Measurements from ENCODE around the gene FGF4.

Gene FGF4

DNA sequence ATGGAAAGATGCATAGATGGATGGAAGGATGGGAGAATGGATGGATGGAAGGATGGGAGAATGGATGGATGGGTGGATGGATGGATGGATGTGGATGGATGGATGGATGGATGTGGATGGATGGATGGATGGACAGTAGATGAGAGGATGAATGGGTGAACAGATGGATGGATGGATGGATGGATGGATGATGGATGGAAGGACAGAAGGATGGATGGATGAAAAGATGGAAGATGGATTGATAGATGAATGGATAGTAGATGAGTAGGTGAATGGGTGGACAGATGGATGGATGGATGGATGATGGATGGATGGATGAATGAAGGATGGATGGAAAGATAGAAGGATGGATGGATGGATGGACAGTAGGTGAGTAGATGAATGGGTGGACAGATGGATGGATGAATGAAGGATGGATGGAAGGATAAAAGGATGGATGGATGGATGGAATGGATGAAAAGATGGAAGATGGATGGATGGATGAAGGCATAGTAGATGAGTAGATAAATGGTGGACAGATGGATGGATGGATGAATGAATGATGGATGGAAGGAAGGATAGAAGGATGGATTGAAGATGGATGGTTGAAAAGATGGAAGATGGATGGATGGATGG, 28.6 kb upstream of the FGF4 start:
- DNase-seq (ENCODE audit: extremely low spot score), result no peak
- ChIA-PET POLR2A (no interaction called here), CTCF (interaction anchor here (0.6 kb wide), 1 partner anchor 115 kb away, joined by 3 read pairs; no protein-coding TSS in a partner anchor)
- no peak for TF ChIP-seq ELF4 (IDR thresholded peaks at IDR 0.05)
- TF ChIP-seq FOXA1 (IDR thresholded peaks at IDR 0.05), result no peak
- no peak for TF ChIP-seq L3MBTL2 (conservative IDR thresholded peaks at IDR 0.05)
- no peak for TF ChIP-seq CTBP1 (IDR thresholded peaks at IDR 0.05; ENCODE audit: borderline replicate concordance)
- no peak for TF ChIP-seq TARDBP (IDR thresholded peaks at IDR 0.05)
- no peak for TF ChIP-seq ZNF384 (IDR thresholded peaks at IDR 0.05)
- TF ChIP-seq LEF1 (IDR thresholded peaks at IDR 0.05; ENCODE audit: borderline replicate concordance), result no peak
- TF ChIP-seq HDGF (IDR thresholded peaks at IDR 0.05; ENCODE audit: borderline replicate concordance), result no peak
- no peak for TF ChIP-seq SP1 (IDR thresholded peaks at IDR 0.05)
- no peak for TF ChIP-seq NFRKB (IDR thresholded peaks at IDR 0.05)
- no peak for TF ChIP-seq SUZ12 (IDR thresholded peaks at IDR 0.05)
- no peak for TF ChIP-seq FOXM1 (IDR thresholded peaks at IDR 0.05; ENCODE audit: borderline replicate concordance)
- TF ChIP-seq BHLHE40 (IDR thresholded peaks at IDR 0.05; ENCODE audit: borderline replicate concordance), result no peak
- TF ChIP-seq, protein P1, sequence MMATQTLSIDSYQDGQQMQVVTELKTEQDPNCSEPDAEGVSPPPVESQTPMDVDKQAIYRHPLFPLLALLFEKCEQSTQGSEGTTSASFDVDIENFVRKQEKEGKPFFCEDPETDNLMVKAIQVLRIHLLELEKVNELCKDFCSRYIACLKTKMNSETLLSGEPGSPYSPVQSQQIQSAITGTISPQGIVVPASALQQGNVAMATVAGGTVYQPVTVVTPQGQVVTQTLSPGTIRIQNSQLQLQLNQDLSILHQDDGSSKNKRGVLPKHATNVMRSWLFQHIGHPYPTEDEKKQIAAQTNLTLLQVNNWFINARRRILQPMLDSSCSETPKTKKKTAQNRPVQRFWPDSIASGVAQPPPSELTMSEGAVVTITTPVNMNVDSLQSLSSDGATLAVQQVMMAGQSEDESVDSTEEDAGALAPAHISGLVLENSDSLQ (IDR thresholded peaks at IDR 0.05), result no peak
- TF ChIP-seq FOXK2 (IDR thresholded peaks at IDR 0.05), result no peak
- no peak for TF ChIP-seq ARNT (IDR thresholded peaks at IDR 0.05)

DNA sequence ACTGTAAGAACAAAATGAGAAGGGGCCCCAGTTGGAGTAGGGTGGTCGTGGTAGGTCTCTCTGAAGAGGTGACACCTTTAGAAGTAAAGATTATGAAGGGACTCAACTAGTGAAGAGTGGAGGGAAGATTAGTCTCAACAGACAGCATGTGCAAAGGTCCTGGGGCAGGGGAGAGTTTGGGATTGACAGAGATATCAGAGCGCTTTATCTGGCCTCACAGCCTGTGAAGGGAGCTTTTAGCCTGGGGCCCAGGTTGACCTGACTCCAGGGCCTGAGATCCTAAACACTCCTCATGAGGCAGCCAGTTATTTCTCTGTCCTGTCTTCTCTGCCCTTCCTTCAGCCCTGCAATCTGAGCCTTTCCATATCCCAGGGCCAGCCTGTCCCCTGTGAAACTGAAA, 27.9 kb upstream of the FGF4 start:
- TF ChIP-seq TARDBP (IDR thresholded peaks at IDR 0.05) (no peak), FOXK2 (IDR thresholded peaks at IDR 0.05) (no peak), SP1 (IDR thresholded peaks at IDR 0.05) (no peak)
- ChIA-PET CTCF (interaction anchor here (0.6 kb wide), 1 partner anchor 116 kb away, joined by 3 read pairs; no protein-coding TSS in a partner anchor), POLR2A (no interaction called here)
- DNase-seq (ENCODE audit: extremely low spot score), result no peak

- DNase-seq (ENCODE audit: extremely low spot score), result no peak
- CTCF ChIA-PET, result no interaction called here
- POLR2A ChIA-PET, result no interaction called here
- TF ChIP-seq SUZ12 (IDR thresholded peaks at IDR 0.05) (no peak), ARNT (IDR thresholded peaks at IDR 0.05) (no peak), CTBP1 (IDR thresholded peaks at IDR 0.05; ENCODE audit: borderline replicate concordance) (no peak), L3MBTL2 (conservative IDR thresholded peaks at IDR 0.05) (no peak), TARDBP (IDR thresholded peaks at IDR 0.05) (no peak), NFRKB (IDR thresholded peaks at IDR 0.05) (no peak), SP1 (IDR thresholded peaks at IDR 0.05) (no peak), FOXM1 (IDR thresholded peaks at IDR 0.05; ENCODE audit: borderline replicate concordance) (no peak), ELF4 (IDR thresholded peaks at IDR 0.05) (no peak), BHLHE40 (IDR thresholded peaks at IDR 0.05; ENCODE audit: borderline replicate concordance) (no peak), ZNF384 (IDR thresholded peaks at IDR 0.05) (no peak), HDGF (IDR thresholded peaks at IDR 0.05; ENCODE audit: borderline replicate concordance) (no peak), LEF1 (IDR thresholded peaks at IDR 0.05; ENCODE audit: borderline replicate concordance) (no peak), FOXK2 (IDR thresholded peaks at IDR 0.05) (no peak), FOXA1 (IDR thresholded peaks at IDR 0.05) (no peak)
- TF ChIP-seq, protein P1 (IDR thresholded peaks at IDR 0.05), result no peak
Measured at GRCh38 chr11:69802590-69802989, 27.4 kb upstream of the FGF4 start.

DNA sequence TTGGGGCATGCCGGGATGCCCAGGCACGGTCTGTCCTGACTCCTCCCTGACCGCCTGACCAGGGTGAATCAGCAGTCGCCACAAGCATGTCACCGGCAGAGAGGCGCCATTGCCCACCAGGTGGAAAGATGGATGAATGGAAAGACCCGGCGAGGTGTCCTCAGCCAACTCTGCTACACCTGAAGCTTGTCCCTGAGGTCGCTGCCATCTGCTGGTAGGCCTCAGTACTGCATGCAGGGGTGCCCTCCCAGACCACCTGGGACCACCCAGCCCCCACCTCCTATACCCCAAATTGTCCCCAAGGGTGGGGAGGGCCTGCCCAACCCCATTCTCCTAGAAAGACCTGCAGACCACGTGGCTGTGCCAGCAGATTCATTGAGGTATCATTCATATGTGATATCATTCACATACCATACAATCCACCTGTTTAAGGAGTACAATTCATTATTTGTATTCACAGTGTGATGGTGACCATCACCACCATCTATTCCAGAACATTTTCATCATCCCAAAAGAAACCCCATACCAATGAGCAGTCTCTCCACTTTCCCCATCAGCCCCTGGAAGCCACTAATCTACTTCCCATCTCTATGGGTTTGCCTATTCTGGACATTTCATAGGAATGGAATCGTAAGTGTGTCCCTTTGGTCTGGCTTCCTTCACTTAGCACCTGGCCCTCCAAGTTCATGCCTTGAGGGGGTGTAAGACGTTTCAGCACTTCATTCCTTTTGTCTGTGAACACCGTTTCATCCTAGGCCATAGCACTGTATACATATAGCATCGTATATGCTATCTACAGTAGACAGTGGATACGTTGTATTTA, 26.6 kb upstream of the FGF4 start:
- POLR2A ChIA-PET, result no interaction called here
- CTCF ChIA-PET, result no interaction called here
- TF ChIP-seq FOXA1 (IDR thresholded peaks at IDR 0.05) (no peak), ARNT (IDR thresholded peaks at IDR 0.05) (no peak), ZNF384 (IDR thresholded peaks at IDR 0.05) (no peak), L3MBTL2 (conservative IDR thresholded peaks at IDR 0.05) (no peak), CTBP1 (IDR thresholded peaks at IDR 0.05; ENCODE audit: borderline replicate concordance) (no peak), SUZ12 (IDR thresholded peaks at IDR 0.05) (no peak), TARDBP (IDR thresholded peaks at IDR 0.05) (no peak), NFRKB (IDR thresholded peaks at IDR 0.05) (no peak), ELF4 (IDR thresholded peaks at IDR 0.05) (no peak)
- DNase-seq (ENCODE audit: extremely low spot score), result peak; percentile 68

DNA sequence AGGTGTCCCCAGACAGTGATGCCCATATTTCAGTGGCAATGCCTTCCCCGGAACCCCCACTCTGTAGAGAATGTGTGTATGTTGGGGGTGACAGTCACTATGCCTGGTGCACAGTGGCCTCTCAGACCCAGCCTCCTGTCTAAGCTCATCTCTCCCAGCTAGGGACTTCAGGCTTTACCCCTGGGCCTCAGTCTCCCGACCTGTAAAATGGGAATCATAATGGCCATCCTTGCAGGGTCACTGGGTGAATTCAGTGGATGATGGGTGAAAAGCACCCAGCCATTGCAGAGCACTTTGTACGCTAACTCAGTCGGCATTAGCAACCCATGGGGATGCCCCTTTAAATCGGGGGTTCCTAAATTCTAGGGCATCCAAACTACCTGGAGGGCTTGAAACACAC, 25.1 kb upstream of the FGF4 start:
- ChIA-PET POLR2A (no interaction called here), CTCF (no interaction called here)
- DNase-seq (ENCODE audit: extremely low spot score), result no peak
- TF ChIP-seq ELF4 (IDR thresholded peaks at IDR 0.05), result no peak
- TF ChIP-seq FOXM1 (IDR thresholded peaks at IDR 0.05; ENCODE audit: borderline replicate concordance), result no peak
- TF ChIP-seq, protein P1 (IDR thresholded peaks at IDR 0.05), result no peak
- no peak for TF ChIP-seq SUZ12 (IDR thresholded peaks at IDR 0.05)
- no peak for TF ChIP-seq LEF1 (IDR thresholded peaks at IDR 0.05; ENCODE audit: borderline replicate concordance)
- TF ChIP-seq FOXA1 (IDR thresholded peaks at IDR 0.05), result no peak
- TF ChIP-seq FOXK2 (IDR thresholded peaks at IDR 0.05), result no peak
- no peak for TF ChIP-seq ARNT (IDR thresholded peaks at IDR 0.05)
- no peak for TF ChIP-seq L3MBTL2 (conservative IDR thresholded peaks at IDR 0.05)
- no peak for TF ChIP-seq BHLHE40 (IDR thresholded peaks at IDR 0.05; ENCODE audit: borderline replicate concordance)
- no peak for TF ChIP-seq ZNF384 (IDR thresholded peaks at IDR 0.05)
- TF ChIP-seq NFRKB (IDR thresholded peaks at IDR 0.05), result no peak
- TF ChIP-seq SP1 (IDR thresholded peaks at IDR 0.05), result no peak
- no peak for TF ChIP-seq TARDBP (IDR thresholded peaks at IDR 0.05)
- TF ChIP-seq CTBP1 (IDR thresholded peaks at IDR 0.05; ENCODE audit: borderline replicate concordance), result no peak
- no peak for TF ChIP-seq HDGF (IDR thresholded peaks at IDR 0.05; ENCODE audit: borderline replicate concordance)

Measured in HEK293T (cell line).